Lower leg skin (tissue), 4 donors: ENCODE results near the gene SUN2. TPM values are rescaled to one million over a fixed set of nuclear protein-coding genes. Genes with fewer than 3 reads are reported as not detected.

Experiments
- DNase-seq, 2 donors: peaks; one replicate each; pipeline ENCODE4 v3.0.0-alpha.2; 2019; ENCODE audit warnings: low spot score in 2 of 2
- H3K4me3 ChIP-seq: fragments of 200-600 bp; sonication (generic); 2 replicates; pipeline ENCODE4 v1.5.1; 2017; ENCODE audit warnings: mild to moderate bottlenecking, low read depth; ENCODE audit not compliant: poor library complexity, severe bottlenecking
- POLR2A ChIP-seq, 2 donors: fragments of 450-650 bp; IDR thresholded peaks; one replicate each; pipeline ENCODE4 v1.6.1; 2016 to 2017; ENCODE audit warnings: antibody characterized with exemption in 2 of 2, mild to moderate bottlenecking in 1 of 2, moderate library complexity in 1 of 2
- WGBS, 2 donors: methylation state at CpG; one replicate each; pipeline ENCODE4 v1.1.5; 2018; 5-methylcytosine and 5-hydroxymethylcytosine counted together
- intact Hi-C: fragments of 100-400 bp; cut with DNase I; formaldehyde crosslinking; loops from one replicate; pipeline ENCODE4 v1.15.0; 2023; ENCODE audit warnings: low total_unique reads
- total RNA-seq, 4 donors: library from RNA; depleted of rRNA; stranded (reverse); fragments of >200 nt; gene quantifications; one replicate each; pipeline ENCODE4 v1.1.0, GENCODE V29; 2016
- TF ChIP-seq, protein P1 (sequence below), 3 donors: fragments of 450-650 bp; IDR thresholded peaks; one replicate each; pipeline ENCODE4 v1.5.1; 2016; ENCODE audit warnings: antibody characterized with exemption in 3 of 3, mild to moderate bottlenecking in 3 of 3, moderate library complexity in 2 of 3

SUN2 gene
- total RNA-seq, 4 donors from 2014 or later: 231 to 344 (median 282) TPM

DNA sequence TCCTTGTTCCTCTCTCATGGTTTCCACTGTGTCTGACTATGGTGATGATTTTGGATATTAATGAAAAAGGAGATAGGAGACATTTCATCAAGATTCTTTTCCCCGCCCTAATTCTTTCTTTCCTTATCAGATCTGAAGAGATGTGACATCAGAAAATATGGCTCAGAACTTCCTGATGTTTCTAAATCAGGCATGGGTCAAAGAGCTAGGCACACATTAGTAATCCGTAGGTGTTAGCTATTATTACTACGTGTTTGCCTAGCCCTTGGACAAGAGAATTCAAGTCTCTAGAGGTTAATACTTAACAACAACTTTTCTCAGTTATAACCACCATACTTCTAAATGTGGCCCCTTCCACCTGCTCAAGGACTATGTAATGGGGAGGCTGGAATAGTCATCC is 60.9 kb downstream of the SUN2 start:
- no peak overlapping the region for H3K4me3 ChIP-seq
- TF ChIP-seq POLR2A (IDR thresholded peaks at IDR 0.05): no peak
- TF ChIP-seq, protein P1, sequence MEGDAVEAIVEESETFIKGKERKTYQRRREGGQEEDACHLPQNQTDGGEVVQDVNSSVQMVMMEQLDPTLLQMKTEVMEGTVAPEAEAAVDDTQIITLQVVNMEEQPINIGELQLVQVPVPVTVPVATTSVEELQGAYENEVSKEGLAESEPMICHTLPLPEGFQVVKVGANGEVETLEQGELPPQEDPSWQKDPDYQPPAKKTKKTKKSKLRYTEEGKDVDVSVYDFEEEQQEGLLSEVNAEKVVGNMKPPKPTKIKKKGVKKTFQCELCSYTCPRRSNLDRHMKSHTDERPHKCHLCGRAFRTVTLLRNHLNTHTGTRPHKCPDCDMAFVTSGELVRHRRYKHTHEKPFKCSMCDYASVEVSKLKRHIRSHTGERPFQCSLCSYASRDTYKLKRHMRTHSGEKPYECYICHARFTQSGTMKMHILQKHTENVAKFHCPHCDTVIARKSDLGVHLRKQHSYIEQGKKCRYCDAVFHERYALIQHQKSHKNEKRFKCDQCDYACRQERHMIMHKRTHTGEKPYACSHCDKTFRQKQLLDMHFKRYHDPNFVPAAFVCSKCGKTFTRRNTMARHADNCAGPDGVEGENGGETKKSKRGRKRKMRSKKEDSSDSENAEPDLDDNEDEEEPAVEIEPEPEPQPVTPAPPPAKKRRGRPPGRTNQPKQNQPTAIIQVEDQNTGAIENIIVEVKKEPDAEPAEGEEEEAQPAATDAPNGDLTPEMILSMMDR (IDR thresholded peaks at IDR 0.05): no peak
- intact Hi-C loops: no loop called here
- no peak for DNase-seq
- 53 to 57% methylated on average over 3 of the region's 3 CpGs for WGBS, 2 donors

DNA sequence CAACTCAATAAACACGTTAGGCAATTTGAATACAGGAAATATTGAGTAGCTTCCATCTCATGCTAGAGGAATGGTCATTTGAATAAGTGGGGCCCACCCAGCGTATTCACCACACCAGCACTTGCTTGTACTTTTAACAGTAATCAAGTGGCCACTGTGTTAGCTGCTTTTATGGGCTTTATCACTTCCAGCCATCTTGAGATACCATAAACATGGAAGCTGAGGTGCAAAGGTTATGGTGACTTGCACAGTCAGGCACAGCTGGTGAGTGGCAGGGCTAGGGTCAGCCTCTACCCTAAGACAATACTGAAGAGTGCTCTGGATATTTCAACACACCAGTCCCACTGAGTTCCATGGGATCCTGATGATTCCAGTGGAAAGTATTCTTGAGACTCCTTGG is 61.7 kb downstream of the SUN2 start:
- no peak for DNase-seq
- H3K4me3 ChIP-seq: no peak overlapping the region
- TF ChIP-seq POLR2A (IDR thresholded peaks at IDR 0.05): no peak
- TF ChIP-seq, protein P1 (IDR thresholded peaks at IDR 0.05): no peak
- intact Hi-C loops: no loop called here
- WGBS, 2 donors: 82 to 83% methylated on average over 2 of the region's 2 CpGs

GRCh38 chr22:38689651-38690050 is 66.1 kb downstream of the SUN2 start:
- H3K4me3 ChIP-seq: no peak overlapping the region
- DNase-seq: no peak
- TF ChIP-seq, protein P1 (IDR thresholded peaks at IDR 0.05): no peak
- TF ChIP-seq POLR2A (IDR thresholded peaks at IDR 0.05): no peak
- 61 to 77% methylated on average over 1 of the region's 1 CpG for WGBS, 2 donors
- intact Hi-C loops: no loop called here

- TF ChIP-seq, protein P1 (IDR thresholded peaks at IDR 0.05): no peak
- no peak for TF ChIP-seq POLR2A (IDR thresholded peaks at IDR 0.05)
- intact Hi-C loops: no loop called here
- WGBS, 2 donors: 94 to 96% methylated on average over 1 of the region's 1 CpG
- no peak overlapping the region for H3K4me3 ChIP-seq
- no peak for DNase-seq
Observed at GRCh38 chr22:38685761-38686160, 70.0 kb downstream of the SUN2 start.

DNA sequence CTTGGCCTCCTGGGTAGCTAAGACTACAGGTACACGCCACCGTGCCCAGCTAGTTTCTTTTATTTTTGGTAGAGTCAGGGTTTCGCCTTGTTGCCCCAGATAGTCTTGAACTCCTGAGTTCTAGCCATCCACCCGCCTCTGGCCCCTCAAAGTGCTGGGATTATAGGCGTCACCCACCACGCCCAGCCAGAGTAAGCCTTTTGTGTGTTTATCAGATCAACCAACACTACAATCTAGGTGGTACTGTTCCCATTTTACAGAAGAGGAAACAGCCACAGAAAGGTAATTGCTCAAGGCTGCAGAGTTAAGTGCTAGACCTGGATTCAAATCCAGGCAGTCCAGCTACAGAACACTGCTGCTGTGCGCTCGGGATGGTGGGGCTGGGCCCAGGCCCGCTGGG is 70.9 kb downstream of the SUN2 start:
- 88 to 92% methylated on average over 9 of the region's 9 CpGs for WGBS, 2 donors
- intact Hi-C loops: no loop called here
- TF ChIP-seq, protein P1 (IDR thresholded peaks at IDR 0.05): no peak
- TF ChIP-seq POLR2A (IDR thresholded peaks at IDR 0.05): no peak
- DNase-seq: no peak
- no peak overlapping the region for H3K4me3 ChIP-seq

Other genes starting within 250 kb of the SUN2 start
- 100 to 1,000 TPM; 419 to 723 (median 493) TPM for gene DDX17, start 249.7 kb downstream of the SUN2 start, total RNA-seq
- 1 to 10 TPM in 1 of 4 donors, under 1 TPM in 2, not detected in 1; 0.22 to 3.5 (median 0.49) TPM for gene DMC1, start 185.8 kb downstream of the SUN2 start, total RNA-seq
- gene FAM227A, start 99.6 kb downstream of the SUN2 start, total RNA-seq: 1 to 10 TPM in 3 of 4 donors, under 1 TPM in 1; 0.97 to 3.9 (median 2.4) TPM
- 10 to 100 TPM; 16.6 to 26.6 (median 22.1) TPM for gene CBY1, start 99.4 kb downstream of the SUN2 start, total RNA-seq
- gene TOMM22, start 74.0 kb downstream of the SUN2 start, total RNA-seq: 10 to 100 TPM; 24.8 to 42.2 (median 34.5) TPM
- 10 to 100 TPM; 52.0 to 90.6 (median 68.0) TPM for gene JOSD1, start 55.1 kb downstream of the SUN2 start, total RNA-seq
- 10 to 100 TPM; 53.1 to 79.9 (median 72.7) TPM for gene GTPBP1, start 50.1 kb downstream of the SUN2 start, total RNA-seq
- 10 to 100 TPM; 15.3 to 24.2 (median 23.7) TPM for gene DNAL4, start 38.1 kb upstream of the SUN2 start, total RNA-seq
- 1 to 10 TPM in 2 of 4 donors, under 1 TPM in 2; 0.34 to 4.6 (median 1.7) TPM for gene NPTXR, start 88.0 kb upstream of the SUN2 start, total RNA-seq
- gene CBX6, start 116.2 kb upstream of the SUN2 start, total RNA-seq: 10 to 100 TPM in 2 of 4 donors, 1 to 10 TPM in 2; 5.1 to 20.0 (median 13.9) TPM
- gene APOBEC3A, start 201.6 kb upstream of the SUN2 start, total RNA-seq: under 1 TPM in 2 of 4 donors, not detected in 2; 0.29 to 0.39 TPM
- gene APOBEC3B, start 226.3 kb upstream of the SUN2 start, total RNA-seq: 1 to 10 TPM in 1 of 4 donors, under 1 TPM in 2, not detected in 1; 0.15 to 2.4 (median 0.21) TPM